Astrocyte (in vitro differentiated cells and primary cell): ENCODE measurements around the gene IL1RAP.

Source experiments
- CTCF ChIP-seq: IDR thresholded peaks from 2 replicates; pipeline ENCODE4 v1.5.1; 2011; ENCODE audit warnings: low read depth, mild to moderate bottlenecking, inconsistent platforms, low read length, moderate library complexity; ENCODE audit not compliant: insufficient read depth
- EZH2 ChIP-seq: IDR thresholded peaks from 2 replicates; pipeline ENCODE4 v1.6.1; 2012; ENCODE audit warnings: mild to moderate bottlenecking, low read length, inconsistent platforms; ENCODE audit not compliant: insufficient read depth

GRCh38 chr3:190486533-190486864, 27.4 kb upstream of the IL1RAP start:
- TF ChIP-seq CTCF (no peak), EZH2 (no peak)
